Nephron (organoid): ENCODE measurements around the gene ATP11A.

Source experiments
- H3K27ac Mint-ChIP-seq, 3 experiments: 2 replicates each; pipeline ENCODE4 v1.8.0; 2020; ENCODE audit warnings: mixed read lengths in 3 of 3, mild to moderate bottlenecking in 2 of 3, moderate library complexity in 1 of 3
- H3K27me3 Mint-ChIP-seq: 2 replicates; pipeline ENCODE4 v1.8.0; 2021; ENCODE audit warnings: low read depth, mild to moderate bottlenecking, moderate library complexity, mixed read lengths
- H3K36me3 Mint-ChIP-seq: 2 replicates; pipeline ENCODE4 v1.8.0; 2020; ENCODE audit warnings: low read depth, mixed read lengths
- H3K4me1 Mint-ChIP-seq: 2 replicates; pipeline ENCODE4 v1.8.0; 2020; ENCODE audit warnings: mixed read lengths
- H3K4me3 Mint-ChIP-seq, 3 experiments: 2 replicates each; pipeline ENCODE4 v1.8.0; 2020; ENCODE audit warnings: mild to moderate bottlenecking in 3 of 3, mixed read lengths in 3 of 3, moderate library complexity in 2 of 3
- H3K9me3 Mint-ChIP-seq: 2 replicates; pipeline ENCODE4 v1.8.0; 2020; ENCODE audit warnings: mixed read lengths
- TF ChIP-seq, protein P1 (sequence below), 3 experiments: fragments of 200-600 bp; sonication (generic); IDR thresholded peaks; one replicate each; pipeline ENCODE4 v1.5.0; 2021; ENCODE audit warnings: antibody characterized with exemption in 3 of 3; ENCODE audit not compliant: unreplicated experiment in 3 of 3

The ATP11A gene

DNA sequence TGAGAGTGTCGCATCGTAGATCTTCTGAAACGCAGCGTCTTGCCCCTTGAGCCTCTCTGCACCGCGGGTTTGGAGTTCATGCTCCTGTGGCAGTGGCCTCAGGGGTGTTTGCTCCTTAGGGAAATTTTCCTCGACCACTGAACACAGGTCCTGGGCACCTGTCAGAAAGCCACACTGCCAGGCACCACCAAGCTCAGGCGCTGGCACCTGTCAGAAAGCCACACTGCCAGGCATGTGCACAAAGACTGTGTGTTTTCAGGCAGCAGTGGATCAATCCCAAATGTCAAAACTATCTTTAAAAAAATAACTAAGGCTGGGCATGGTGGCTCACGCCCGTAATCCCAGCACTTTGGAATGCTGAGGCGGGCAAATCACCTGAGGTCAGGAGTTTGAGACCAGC is 87.1 kb downstream of the ATP11A start:
- TF ChIP-seq, protein P1, sequence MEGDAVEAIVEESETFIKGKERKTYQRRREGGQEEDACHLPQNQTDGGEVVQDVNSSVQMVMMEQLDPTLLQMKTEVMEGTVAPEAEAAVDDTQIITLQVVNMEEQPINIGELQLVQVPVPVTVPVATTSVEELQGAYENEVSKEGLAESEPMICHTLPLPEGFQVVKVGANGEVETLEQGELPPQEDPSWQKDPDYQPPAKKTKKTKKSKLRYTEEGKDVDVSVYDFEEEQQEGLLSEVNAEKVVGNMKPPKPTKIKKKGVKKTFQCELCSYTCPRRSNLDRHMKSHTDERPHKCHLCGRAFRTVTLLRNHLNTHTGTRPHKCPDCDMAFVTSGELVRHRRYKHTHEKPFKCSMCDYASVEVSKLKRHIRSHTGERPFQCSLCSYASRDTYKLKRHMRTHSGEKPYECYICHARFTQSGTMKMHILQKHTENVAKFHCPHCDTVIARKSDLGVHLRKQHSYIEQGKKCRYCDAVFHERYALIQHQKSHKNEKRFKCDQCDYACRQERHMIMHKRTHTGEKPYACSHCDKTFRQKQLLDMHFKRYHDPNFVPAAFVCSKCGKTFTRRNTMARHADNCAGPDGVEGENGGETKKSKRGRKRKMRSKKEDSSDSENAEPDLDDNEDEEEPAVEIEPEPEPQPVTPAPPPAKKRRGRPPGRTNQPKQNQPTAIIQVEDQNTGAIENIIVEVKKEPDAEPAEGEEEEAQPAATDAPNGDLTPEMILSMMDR (IDR thresholded peaks at IDR 0.05; ENCODE audit: unreplicated experiment in 3 of 3), result no peak
- H3K9me3 Mint-ChIP-seq, result no peaks in the 10 kb centered on the region
- peaks cover 41% of the 10 kb centered on the region for H3K4me1 Mint-ChIP-seq
- no peak overlapping the region for H3K4me3 Mint-ChIP-seq
- H3K27ac Mint-ChIP-seq, result no peak overlapping the region
- no peaks in the 10 kb centered on the region for H3K36me3 Mint-ChIP-seq
- no peaks in the 10 kb centered on the region for H3K27me3 Mint-ChIP-seq

- H3K4me3 Mint-ChIP-seq, result no peak overlapping the region
- H3K27ac Mint-ChIP-seq, result no peak overlapping the region
- H3K36me3 Mint-ChIP-seq, result no peaks in the 10 kb centered on the region
- H3K9me3 Mint-ChIP-seq, result no peaks in the 10 kb centered on the region
- peaks cover 46% of the 10 kb centered on the region for H3K4me1 Mint-ChIP-seq
- TF ChIP-seq, protein P1 (IDR thresholded peaks at IDR 0.05; ENCODE audit: unreplicated experiment in 3 of 3), result no peak
- no peaks in the 10 kb centered on the region for H3K27me3 Mint-ChIP-seq
These were observed 88.0 kb downstream of the ATP11A start for GRCh38 chr13:112777637-112778406.

DNA sequence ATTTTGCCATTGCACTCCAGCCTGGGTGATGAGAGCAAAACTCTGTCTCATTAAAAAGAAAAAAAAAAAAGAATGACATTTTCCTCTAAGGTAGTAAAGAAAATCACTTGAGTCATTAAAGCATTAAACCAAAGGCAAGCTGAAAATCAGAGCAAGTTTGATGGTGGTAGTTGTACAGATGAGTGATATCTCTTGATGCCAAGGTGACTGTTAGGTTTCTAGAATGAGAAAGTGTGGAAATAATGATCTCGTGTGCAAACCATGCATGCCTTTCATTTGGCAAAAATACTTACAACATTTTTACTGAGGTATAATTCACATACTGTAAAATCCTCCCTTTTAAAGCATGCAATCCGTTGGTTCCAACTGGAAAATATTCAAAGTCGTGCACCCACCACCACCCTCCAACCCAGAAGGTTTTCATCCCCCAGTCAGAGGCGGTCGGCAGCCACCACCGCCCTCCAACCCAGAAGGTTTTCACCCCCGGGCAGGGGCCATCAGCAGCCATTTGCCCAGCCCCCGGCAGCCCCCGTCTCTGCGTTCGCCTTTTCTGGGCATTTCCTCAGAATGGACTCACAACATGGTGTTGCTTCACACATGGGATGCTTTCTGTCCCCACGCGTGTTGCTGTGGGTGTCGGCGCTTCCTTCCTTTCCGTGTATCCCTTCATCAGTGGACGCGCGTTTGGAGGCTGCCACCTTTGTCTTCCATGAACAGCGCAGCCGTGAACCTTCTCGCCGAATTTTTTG is 90.2 kb downstream of the ATP11A start:
- H3K4me3 Mint-ChIP-seq, result no peak overlapping the region
- H3K4me1 Mint-ChIP-seq, result peaks cover 51% of the 10 kb centered on the region
- no peaks in the 10 kb centered on the region for H3K27me3 Mint-ChIP-seq
- no peaks in the 10 kb centered on the region for H3K9me3 Mint-ChIP-seq
- TF ChIP-seq, protein P1 (IDR thresholded peaks at IDR 0.05; ENCODE audit: unreplicated experiment in 3 of 3), result no peak
- peak overlapping the region in 2 of 3 experiments; percentile 53 to 77 for H3K27ac Mint-ChIP-seq
- H3K36me3 Mint-ChIP-seq, result no peaks in the 10 kb centered on the region

DNA sequence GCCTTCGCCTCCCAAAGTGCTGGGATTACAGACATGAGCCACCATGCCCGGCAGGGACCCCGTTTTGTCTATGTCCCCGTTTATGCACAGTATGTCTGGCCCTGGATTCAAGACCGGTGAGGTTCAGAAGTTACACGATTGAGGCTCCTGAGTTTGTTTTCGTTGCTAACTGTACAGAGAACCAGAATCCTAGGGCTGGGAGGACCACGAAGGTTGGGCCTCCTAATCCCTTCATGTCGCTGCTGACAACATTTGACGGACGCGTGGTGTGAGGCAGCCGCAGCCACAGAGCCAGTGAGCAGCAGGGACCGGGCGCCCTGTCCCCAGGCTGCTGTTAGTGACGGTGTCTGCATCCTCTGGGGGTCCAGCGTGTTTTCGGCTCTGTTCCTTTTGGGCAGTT is 91.4 kb downstream of the ATP11A start:
- Mint-ChIP-seq H3K9me3 (no peaks in the 10 kb centered on the region), H3K4me1 (peaks cover 47% of the 10 kb centered on the region), H3K27ac (peak overlapping the region in 1 of 3 experiments; percentile 52), H3K27me3 (no peaks in the 10 kb centered on the region), H3K4me3 (no peak overlapping the region), H3K36me3 (peaks cover 5% of the 10 kb centered on the region)
- TF ChIP-seq, protein P1 (IDR thresholded peaks at IDR 0.05; ENCODE audit: unreplicated experiment in 3 of 3), result no peak

GRCh38 chr13:112781881-112782361 is 92.1 kb downstream of the ATP11A start:
- peak overlapping the region in 1 of 3 experiments; percentile 52 for H3K27ac Mint-ChIP-seq
- H3K27me3 Mint-ChIP-seq, result no peaks in the 10 kb centered on the region
- TF ChIP-seq, protein P1 (IDR thresholded peaks at IDR 0.05; ENCODE audit: unreplicated experiment in 3 of 3), result no peak

More at GRCh38 chr13:112781881-112782361, 92.1 kb downstream of the ATP11A start:
- Mint-ChIP-seq H3K36me3 (peaks cover 10% of the 10 kb centered on the region), H3K4me3 (no peak overlapping the region), H3K4me1 (peaks cover 45% of the 10 kb centered on the region), H3K9me3 (peaks cover 3% of the 10 kb centered on the region)
